Esophagus squamous epithelium (tissue), 5 donors: ENCODE measurements around the gene ARHGEF28. TPM values are rescaled to one million over a fixed set of nuclear protein-coding genes. Genes with fewer than 3 reads are reported as not detected.

Experiments
- DNase-seq: peaks from one replicate; lab custom pipeline; 2025; lab: John Stamatoyannopoulos, UW
- H3K27ac ChIP-seq, 4 donors: fragments of 200-600 bp; sonication (generic); one replicate each; pipeline ENCODE4 v1.5.1; 2016 to 2019; ENCODE audit warnings: mild to moderate bottlenecking in 1 of 4
- H3K27me3 ChIP-seq, 4 donors: fragments of 200-600 bp; sonication (generic); 1 replicate in 3 of 4; 2 replicates in 1 of 4; pipeline versions ENCODE4 v1.5.1 to v1.6.0; 2017 to 2021; ENCODE audit warnings: antibody characterized with exemption in 1 of 4
- H3K36me3 ChIP-seq, 3 donors: fragments of 200-600 bp; sonication (generic); one replicate each; pipeline ENCODE4 v1.5.1; 2016 to 2019
- H3K4me1 ChIP-seq, 3 donors: fragments of 200-600 bp; sonication (generic); one replicate each; pipeline ENCODE4 v1.5.1; 2017 to 2019
- H3K4me3 ChIP-seq, 4 donors: fragments of 200-600 bp; sonication (generic); 1 replicate in 3 of 4; 2 replicates in 1 of 4; pipeline ENCODE4 v1.5.1; 2016 to 2019; ENCODE audit warnings: mild to moderate bottlenecking in 2 of 4, moderate library complexity in 1 of 4
- H3K9me3 ChIP-seq, 3 donors: fragments of 200-600 bp; sonication (generic); one replicate each; pipeline ENCODE4 v1.5.1; 2016 to 2019
- POLR2A ChIP-seq, 4 donors: fragments of 450-650 bp; IDR thresholded peaks; one replicate each; pipeline ENCODE4 v1.6.1; 2017; ENCODE audit warnings: antibody characterized with exemption in 4 of 4, mild to moderate bottlenecking in 4 of 4, moderate library complexity in 3 of 4
- WGBS, 2 donors: methylation state at CpG; one replicate each; pipeline ENCODE4 v1.1.5; 2018; 5-methylcytosine and 5-hydroxymethylcytosine counted together
- intact Hi-C: fragments of 100-400 bp; cut with DNase I; formaldehyde crosslinking; loops from one replicate; pipeline ENCODE4 v1.15.0; 2022
- total RNA-seq, 4 donors: library from RNA; depleted of rRNA; stranded (reverse); fragments of >200 nt; gene quantifications; one replicate each; pipeline ENCODE4 v1.1.0, GENCODE V29; 2016
- TF ChIP-seq, protein P1 (sequence below), 6 experiments: fragments of 450-650 bp in 4 of 6; fragments of 200-600 bp in 2 of 6; sonication (generic) in 2 of 6; IDR thresholded peaks; one replicate each; pipeline ENCODE4 v1.5.1; 2016 to 2019; ENCODE audit warnings: antibody characterized with exemption in 6 of 6, mild to moderate bottlenecking in 4 of 6, moderate library complexity in 4 of 6
- donor health status: DM: yes; HTN: yes; CAD: no.

Gene ARHGEF28
- total RNA-seq, 4 donors from 2014 or later: 9.2 to 34.3 (median 12.7) TPM

DNA sequence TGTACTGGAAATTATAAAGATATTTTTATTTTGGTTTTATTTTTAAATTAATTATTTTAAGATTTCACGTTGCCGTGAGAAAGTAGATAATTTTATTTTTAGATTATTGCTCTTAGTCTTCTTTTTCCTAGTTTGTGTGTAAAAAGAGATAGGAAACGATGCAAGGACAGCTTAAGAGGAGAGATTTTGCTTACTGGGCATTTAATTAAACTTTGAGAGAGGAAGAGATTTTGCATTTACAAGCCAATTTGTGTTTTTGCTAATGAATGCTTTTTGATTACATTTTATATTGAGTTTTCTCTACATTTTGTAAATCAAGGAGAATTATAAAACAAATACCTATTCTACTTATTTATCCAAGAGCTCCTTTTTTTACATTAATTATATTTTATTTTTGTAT lies 64.0 kb downstream of the ARHGEF28 start:
- DNase-seq: no peak
- WGBS, 2 donors: 87 to 89% methylated on average over 3 of the region's 3 CpGs
- intact Hi-C loops: no loop called here
- TF ChIP-seq, protein P1, sequence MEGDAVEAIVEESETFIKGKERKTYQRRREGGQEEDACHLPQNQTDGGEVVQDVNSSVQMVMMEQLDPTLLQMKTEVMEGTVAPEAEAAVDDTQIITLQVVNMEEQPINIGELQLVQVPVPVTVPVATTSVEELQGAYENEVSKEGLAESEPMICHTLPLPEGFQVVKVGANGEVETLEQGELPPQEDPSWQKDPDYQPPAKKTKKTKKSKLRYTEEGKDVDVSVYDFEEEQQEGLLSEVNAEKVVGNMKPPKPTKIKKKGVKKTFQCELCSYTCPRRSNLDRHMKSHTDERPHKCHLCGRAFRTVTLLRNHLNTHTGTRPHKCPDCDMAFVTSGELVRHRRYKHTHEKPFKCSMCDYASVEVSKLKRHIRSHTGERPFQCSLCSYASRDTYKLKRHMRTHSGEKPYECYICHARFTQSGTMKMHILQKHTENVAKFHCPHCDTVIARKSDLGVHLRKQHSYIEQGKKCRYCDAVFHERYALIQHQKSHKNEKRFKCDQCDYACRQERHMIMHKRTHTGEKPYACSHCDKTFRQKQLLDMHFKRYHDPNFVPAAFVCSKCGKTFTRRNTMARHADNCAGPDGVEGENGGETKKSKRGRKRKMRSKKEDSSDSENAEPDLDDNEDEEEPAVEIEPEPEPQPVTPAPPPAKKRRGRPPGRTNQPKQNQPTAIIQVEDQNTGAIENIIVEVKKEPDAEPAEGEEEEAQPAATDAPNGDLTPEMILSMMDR (IDR thresholded peaks at IDR 0.05): no peak
- TF ChIP-seq POLR2A (IDR thresholded peaks at IDR 0.05): no peak
- Histone ChIP-seq H3K4me3 (no peak overlapping the region), H3K4me1 (peaks cover 0 to 22% (median 6%) of the 10 kb centered on the region in 3 donors), H3K27ac (no peak overlapping the region), H3K27me3 (no peaks in the 10 kb centered on the region), H3K9me3 (no peaks in the 10 kb centered on the region), H3K36me3 (no peaks in the 10 kb centered on the region)

DNA sequence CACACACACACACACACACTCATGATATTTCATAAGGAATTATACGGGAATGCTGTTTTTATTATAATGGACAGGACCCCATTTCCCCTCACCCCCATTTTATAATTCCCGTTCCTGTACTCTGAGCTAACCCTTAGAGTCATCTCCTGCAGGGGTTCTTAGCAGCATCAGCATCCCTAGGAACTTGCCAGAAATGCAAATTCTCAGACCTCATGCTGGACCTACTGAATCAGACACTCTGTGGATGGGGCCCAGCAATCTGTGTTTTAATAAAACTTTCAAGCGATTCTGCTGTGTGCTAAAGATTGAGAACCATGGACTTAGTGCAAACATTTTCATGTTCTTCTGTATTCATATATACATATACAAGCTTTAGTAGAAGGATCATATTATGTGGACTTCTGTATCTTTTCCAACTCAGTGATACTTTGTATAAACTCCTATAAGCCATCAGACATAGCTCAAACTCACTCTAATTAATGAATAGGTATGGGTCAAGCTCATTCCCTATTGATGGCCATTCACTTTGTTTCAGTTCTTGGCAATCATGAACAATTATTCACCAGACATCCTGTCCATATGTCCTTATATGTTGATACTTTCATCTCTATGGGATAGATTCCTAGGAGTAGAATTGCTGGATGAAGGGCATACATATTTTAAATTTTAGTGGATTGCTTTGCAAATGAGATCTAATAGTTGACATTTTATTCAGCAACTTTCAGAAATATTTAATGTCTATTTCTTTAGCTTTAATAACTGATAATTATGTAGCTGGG lies 65.5 kb downstream of the ARHGEF28 start:
- Histone ChIP-seq H3K27ac (no peak overlapping the region), H3K36me3 (no peaks in the 10 kb centered on the region), H3K9me3 (no peaks in the 10 kb centered on the region), H3K4me3 (no peak overlapping the region), H3K27me3 (no peaks in the 10 kb centered on the region), H3K4me1 (peaks cover 0 to 22% (median 6%) of the 10 kb centered on the region in 3 donors)
- DNase-seq: no peak
- intact Hi-C loops: no loop called here
- TF ChIP-seq POLR2A (IDR thresholded peaks at IDR 0.05): no peak
- TF ChIP-seq, protein P1 (IDR thresholded peaks at IDR 0.05): no peak
- WGBS, 2 donors: 59 to 97% methylated on average over 3 of the region's 3 CpGs

GRCh38 chr5:73692166-73692640 lies 66.2 kb downstream of the ARHGEF28 start:
- Histone ChIP-seq H3K4me1 (peaks cover 0 to 22% (median 6%) of the 10 kb centered on the region in 3 donors), H3K27ac (no peak overlapping the region), H3K27me3 (no peaks in the 10 kb centered on the region), H3K36me3 (no peaks in the 10 kb centered on the region), H3K9me3 (no peaks in the 10 kb centered on the region), H3K4me3 (no peak overlapping the region)
- TF ChIP-seq POLR2A (IDR thresholded peaks at IDR 0.05): no peak
- TF ChIP-seq, protein P1 (IDR thresholded peaks at IDR 0.05): no peak
- WGBS, 2 donors: 28 to 29% methylated on average over 2 of the region's 2 CpGs
- intact Hi-C loops: no loop called here
- no peak for DNase-seq

- intact Hi-C loops: no loop called here
- 77 to 86% methylated on average over 2 of the region's 2 CpGs for WGBS, 2 donors
Observed at GRCh38 chr5:73692981-73693380, 67.0 kb downstream of the ARHGEF28 start.

More at GRCh38 chr5:73692981-73693380, 67.0 kb downstream of the ARHGEF28 start:
- H3K27me3 ChIP-seq: no peaks in the 10 kb centered on the region
- no peaks in the 10 kb centered on the region for H3K9me3 ChIP-seq
- no peak overlapping the region for H3K27ac ChIP-seq
- no peak overlapping the region for H3K4me3 ChIP-seq
- no peak for TF ChIP-seq POLR2A (IDR thresholded peaks at IDR 0.05)
- TF ChIP-seq, protein P1 (IDR thresholded peaks at IDR 0.05): no peak
- H3K36me3 ChIP-seq: no peaks in the 10 kb centered on the region
- no peak for DNase-seq
- peaks cover 0 to 22% (median 6%) of the 10 kb centered on the region in 3 donors for H3K4me1 ChIP-seq
